Measurements from ENCODE around the gene CMKLR1. TPM values are rescaled to one million over a fixed set of nuclear protein-coding genes. Genes with fewer than 3 reads are reported as not detected.
A peak's percentile ranks its signal among the peaks of the same experiment; 100 is the strongest.

The CMKLR1 gene
- polyA plus RNA-seq, 1 of the 3 experiments (the other 2 are of a cell fraction): 0.15 TPM

DNA sequence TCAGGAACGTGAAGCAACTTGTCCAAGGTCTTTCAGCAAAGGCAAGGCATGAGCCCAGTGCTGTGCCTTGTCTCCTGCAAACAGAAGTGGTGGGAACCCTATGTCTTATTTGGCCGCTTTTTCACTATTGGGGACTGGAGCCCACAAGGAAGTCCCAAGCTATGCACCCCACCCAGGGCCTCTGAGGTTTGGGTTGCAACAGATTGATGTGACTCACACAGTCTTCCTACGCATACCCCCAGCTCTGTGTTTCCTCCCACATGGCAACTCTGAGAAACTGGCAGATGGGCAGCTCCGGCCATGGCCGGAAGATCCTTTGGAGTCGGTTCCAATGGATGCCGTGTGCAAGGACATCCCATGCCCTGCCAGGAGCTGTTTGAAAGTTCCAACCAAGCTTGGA lies 28.3 kb upstream of the CMKLR1 start:
- no peaks in the 10 kb centered on the region for H3K9me2 ChIP-seq
- no peaks in the 10 kb centered on the region for H3F3A ChIP-seq (replicated peaks; ENCODE audit: insufficient read depth)
- POLR2A ChIA-PET: no interaction called here
- no peak overlapping the region for H2AFZ ChIP-seq (ENCODE audit: low read depth)
- H3K36me3 ChIP-seq (replicated peaks in 1 of 2; ENCODE audit: control insufficient read depth in 1 of 2, insufficient read depth in 2 of 2, low read length in 1 of 2): no peaks in the 10 kb centered on the region
- H4K20me1 ChIP-seq (ENCODE audit: insufficient read depth): no peaks in the 10 kb centered on the region
- WGBS (ENCODE audit: low lambda C conversion rate): 56% methylated on average over 7 of the region's 7 CpGs
- CTCF ChIA-PET: interaction anchor here (1.1 to 1.6 kb wide), 4 partner anchors 11 to 449 kb away, joined by 3 to 5 read pairs (median 4); partner anchors contain the start of gene CMKLR1
- H3K27me3 ChIP-seq (ENCODE audit: insufficient read depth): no peaks in the 10 kb centered on the region
- DNase-seq: no peak
- H3K79me2 ChIP-seq (ENCODE audit: insufficient read depth): no peaks in the 10 kb centered on the region
- no peak overlapping the region for H3K4me3 ChIP-seq (ENCODE audit: low read depth in 2 of 2, low read length in 1 of 2)
- H3K9ac ChIP-seq: no peak overlapping the region
- H3K4me2 ChIP-seq: no peak overlapping the region
- peaks cover 0 to 36% of the 10 kb centered on the region in 2 experiments; a peak in 2 of 4 replicates for H3K4me1 ChIP-seq (ENCODE audit: control insufficient read depth in 1 of 2, insufficient read depth in 2 of 2, low read depth in 1 of 2, low read length in 1 of 2)
- H3K9me3 ChIP-seq: no peaks in the 10 kb centered on the region
- TF ChIP-seq EP300 (IDR thresholded peaks at IDR 0.05; ENCODE audit: borderline replicate concordance in 1 of 2, low read depth in 1 of 2, low read length in 1 of 2): no peak
- no peak for TF ChIP-seq SMC3 (IDR thresholded peaks at IDR 0.05; ENCODE audit: low read depth, low read length)
- no peak for TF ChIP-seq TAF1 (IDR thresholded peaks at IDR 0.05; ENCODE audit: borderline replicate concordance, low read depth, low read length)
- TF ChIP-seq, protein P1, sequence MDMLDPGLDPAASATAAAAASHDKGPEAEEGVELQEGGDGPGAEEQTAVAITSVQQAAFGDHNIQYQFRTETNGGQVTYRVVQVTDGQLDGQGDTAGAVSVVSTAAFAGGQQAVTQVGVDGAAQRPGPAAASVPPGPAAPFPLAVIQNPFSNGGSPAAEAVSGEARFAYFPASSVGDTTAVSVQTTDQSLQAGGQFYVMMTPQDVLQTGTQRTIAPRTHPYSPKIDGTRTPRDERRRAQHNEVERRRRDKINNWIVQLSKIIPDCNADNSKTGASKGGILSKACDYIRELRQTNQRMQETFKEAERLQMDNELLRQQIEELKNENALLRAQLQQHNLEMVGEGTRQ (IDR thresholded peaks at IDR 0.05; ENCODE audit: borderline replicate concordance, low read depth, low read length): no peak
- TF ChIP-seq, protein P2, sequence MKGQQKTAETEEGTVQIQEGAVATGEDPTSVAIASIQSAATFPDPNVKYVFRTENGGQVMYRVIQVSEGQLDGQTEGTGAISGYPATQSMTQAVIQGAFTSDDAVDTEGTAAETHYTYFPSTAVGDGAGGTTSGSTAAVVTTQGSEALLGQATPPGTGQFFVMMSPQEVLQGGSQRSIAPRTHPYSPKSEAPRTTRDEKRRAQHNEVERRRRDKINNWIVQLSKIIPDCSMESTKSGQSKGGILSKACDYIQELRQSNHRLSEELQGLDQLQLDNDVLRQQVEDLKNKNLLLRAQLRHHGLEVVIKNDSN (IDR thresholded peaks at IDR 0.05; ENCODE audit: borderline replicate concordance, low read depth): no peak
- no peak for TF ChIP-seq TCF12 (IDR thresholded peaks at IDR 0.05)
- no peak for TF ChIP-seq YY1 (IDR thresholded peaks at IDR 0.05; ENCODE audit: low read depth)
- TF ChIP-seq, protein P3, sequence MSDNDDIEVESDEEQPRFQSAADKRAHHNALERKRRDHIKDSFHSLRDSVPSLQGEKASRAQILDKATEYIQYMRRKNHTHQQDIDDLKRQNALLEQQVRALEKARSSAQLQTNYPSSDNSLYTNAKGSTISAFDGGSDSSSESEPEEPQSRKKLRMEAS (IDR thresholded peaks at IDR 0.05; ENCODE audit: low read depth): no peak
- TF ChIP-seq GABPA (IDR thresholded peaks at IDR 0.05; ENCODE audit: low read depth): no peak
- TF ChIP-seq GATA2 (CRISPR knock-in tag; IDR thresholded peaks at IDR 0.05): no peak
- TF ChIP-seq MEF2A (IDR thresholded peaks at IDR 0.05; ENCODE audit: borderline replicate concordance, low read depth): no peak
- TF ChIP-seq MXI1 (IDR thresholded peaks at IDR 0.05; ENCODE audit: low read depth, low read length): no peak
- TF ChIP-seq, protein P4, sequence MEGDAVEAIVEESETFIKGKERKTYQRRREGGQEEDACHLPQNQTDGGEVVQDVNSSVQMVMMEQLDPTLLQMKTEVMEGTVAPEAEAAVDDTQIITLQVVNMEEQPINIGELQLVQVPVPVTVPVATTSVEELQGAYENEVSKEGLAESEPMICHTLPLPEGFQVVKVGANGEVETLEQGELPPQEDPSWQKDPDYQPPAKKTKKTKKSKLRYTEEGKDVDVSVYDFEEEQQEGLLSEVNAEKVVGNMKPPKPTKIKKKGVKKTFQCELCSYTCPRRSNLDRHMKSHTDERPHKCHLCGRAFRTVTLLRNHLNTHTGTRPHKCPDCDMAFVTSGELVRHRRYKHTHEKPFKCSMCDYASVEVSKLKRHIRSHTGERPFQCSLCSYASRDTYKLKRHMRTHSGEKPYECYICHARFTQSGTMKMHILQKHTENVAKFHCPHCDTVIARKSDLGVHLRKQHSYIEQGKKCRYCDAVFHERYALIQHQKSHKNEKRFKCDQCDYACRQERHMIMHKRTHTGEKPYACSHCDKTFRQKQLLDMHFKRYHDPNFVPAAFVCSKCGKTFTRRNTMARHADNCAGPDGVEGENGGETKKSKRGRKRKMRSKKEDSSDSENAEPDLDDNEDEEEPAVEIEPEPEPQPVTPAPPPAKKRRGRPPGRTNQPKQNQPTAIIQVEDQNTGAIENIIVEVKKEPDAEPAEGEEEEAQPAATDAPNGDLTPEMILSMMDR (IDR thresholded peaks at IDR 0.05): no peak
- TF ChIP-seq, protein P5, sequence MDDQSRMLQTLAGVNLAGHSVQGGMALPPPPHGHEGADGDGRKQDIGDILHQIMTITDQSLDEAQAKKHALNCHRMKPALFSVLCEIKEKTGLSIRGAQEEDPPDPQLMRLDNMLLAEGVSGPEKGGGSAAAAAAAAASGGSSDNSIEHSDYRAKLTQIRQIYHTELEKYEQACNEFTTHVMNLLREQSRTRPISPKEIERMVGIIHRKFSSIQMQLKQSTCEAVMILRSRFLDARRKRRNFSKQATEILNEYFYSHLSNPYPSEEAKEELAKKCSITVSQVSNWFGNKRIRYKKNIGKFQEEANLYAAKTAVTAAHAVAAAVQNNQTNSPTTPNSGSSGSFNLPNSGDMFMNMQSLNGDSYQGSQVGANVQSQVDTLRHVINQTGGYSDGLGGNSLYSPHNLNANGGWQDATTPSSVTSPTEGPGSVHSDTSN (IDR thresholded peaks at IDR 0.05): no peak
- TF ChIP-seq NFIC (IDR thresholded peaks at IDR 0.05; ENCODE audit: borderline replicate concordance): no peak
- TF ChIP-seq, protein P6, sequence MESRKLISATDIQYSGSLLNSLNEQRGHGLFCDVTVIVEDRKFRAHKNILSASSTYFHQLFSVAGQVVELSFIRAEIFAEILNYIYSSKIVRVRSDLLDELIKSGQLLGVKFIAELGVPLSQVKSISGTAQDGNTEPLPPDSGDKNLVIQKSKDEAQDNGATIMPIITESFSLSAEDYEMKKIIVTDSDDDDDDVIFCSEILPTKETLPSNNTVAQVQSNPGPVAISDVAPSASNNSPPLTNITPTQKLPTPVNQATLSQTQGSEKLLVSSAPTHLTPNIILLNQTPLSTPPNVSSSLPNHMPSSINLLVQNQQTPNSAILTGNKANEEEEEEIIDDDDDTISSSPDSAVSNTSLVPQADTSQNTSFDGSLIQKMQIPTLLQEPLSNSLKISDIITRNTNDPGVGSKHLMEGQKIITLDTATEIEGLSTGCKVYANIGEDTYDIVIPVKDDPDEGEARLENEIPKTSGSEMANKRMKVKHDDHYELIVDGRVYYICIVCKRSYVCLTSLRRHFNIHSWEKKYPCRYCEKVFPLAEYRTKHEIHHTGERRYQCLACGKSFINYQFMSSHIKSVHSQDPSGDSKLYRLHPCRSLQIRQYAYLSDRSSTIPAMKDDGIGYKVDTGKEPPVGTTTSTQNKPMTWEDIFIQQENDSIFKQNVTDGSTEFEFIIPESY (IDR thresholded peaks at IDR 0.05; ENCODE audit: borderline replicate concordance, low read depth): no peak
- no peak for TF ChIP-seq CHD2 (IDR thresholded peaks at IDR 0.05; ENCODE audit: low read length, partially characterized antibody)
- TF ChIP-seq FOXJ3 (CRISPR knock-in tag; IDR thresholded peaks at IDR 0.05): no peak
- no peak for TF ChIP-seq EZH2phosphoT487 (IDR thresholded peaks at IDR 0.05; ENCODE audit: borderline replicate concordance, low read depth)
- H3K27ac ChIP-seq (ENCODE audit: low read depth in 2 of 2, low read length in 1 of 2): peak overlapping the region in 1 of 2 experiments; percentile 19; a peak in 2 of 4 replicates

Measured in SK-N-SH (cell line).